Mesenchymal stem cell (in vitro differentiated cells and primary cell): Measurements from ENCODE around the gene RNU1-2.
A peak's percentile ranks its signal among the peaks of the same experiment; 100 is the strongest.
"Not testable (repeated sequence)": the region's sequence is repeated elsewhere in the genome, so short reads cannot be mapped to it uniquely, and the experiment has no call there.

Source experiments
- DNase-seq: peaks from one replicate; pipeline ENCODE4 v3.0.0-alpha.2; 2013
- H2AFZ ChIP-seq: one replicate; pipeline ENCODE4 v1.6.1; 2013; ENCODE audit warnings: low read depth, mild to moderate bottlenecking, control low read depth, inconsistent platforms, low read length, moderate library complexity
- H2AK5ac ChIP-seq: 2 replicates; pipeline ENCODE4 v1.6.1; 2013; ENCODE audit warnings: low read length, moderate library complexity, mild to moderate bottlenecking, inconsistent platforms; ENCODE audit not compliant: severe bottlenecking
- H2BK120ac ChIP-seq: one replicate; pipeline ENCODE4 v1.6.1; 2013; ENCODE audit warnings: low read depth, mild to moderate bottlenecking, inconsistent platforms, low read length, moderate library complexity
- H2BK12ac ChIP-seq, 2 experiments: one replicate each; pipeline ENCODE4 v1.6.1; 2013; ENCODE audit warnings: inconsistent platforms in 2 of 2, low read length in 2 of 2, mild to moderate bottlenecking in 2 of 2, moderate library complexity in 2 of 2, control low read depth in 1 of 2
- H2BK15ac ChIP-seq: one replicate; pipeline ENCODE4 v1.6.1; 2013; ENCODE audit warnings: mild to moderate bottlenecking, low read depth, inconsistent platforms; ENCODE audit not compliant: poor library complexity, severe bottlenecking
- H2BK5ac ChIP-seq: 2 replicates; pipeline ENCODE4 v1.6.1; 2013; ENCODE audit warnings: low read depth, mild to moderate bottlenecking, low read length, control low read depth, inconsistent platforms; ENCODE audit not compliant: poor library complexity, severe bottlenecking
- H3K14ac ChIP-seq, 2 experiments: one replicate each; pipeline ENCODE4 v1.6.1; 2013; ENCODE audit warnings: inconsistent platforms in 2 of 2, low read length in 2 of 2, control low read depth in 1 of 2, mild to moderate bottlenecking in 1 of 2, moderate library complexity in 1 of 2
- H3K18ac ChIP-seq, 2 experiments: one replicate each; pipeline ENCODE4 v1.6.1; 2013; ENCODE audit warnings: inconsistent platforms in 2 of 2, low read length in 2 of 2, control low read depth in 1 of 2, low read depth in 1 of 2, mild to moderate bottlenecking in 1 of 2
- H3K23ac ChIP-seq, 2 experiments: one replicate each; pipeline ENCODE4 v1.6.1; 2013; ENCODE audit warnings: inconsistent platforms in 2 of 2, low read length in 2 of 2, mild to moderate bottlenecking in 2 of 2, moderate library complexity in 2 of 2, control low read depth in 1 of 2
- H3K27ac ChIP-seq: 2 replicates; pipeline ENCODE4 v1.5.1; 2013; ENCODE audit warnings: mild to moderate bottlenecking, moderate library complexity, low read length, control low read depth, inconsistent platforms; ENCODE audit not compliant: poor library complexity, severe bottlenecking
- H3K27me3 ChIP-seq, 2 experiments: 2 replicates each; pipeline versions ENCODE4 v1.6.1 to v1.7.0; 2013; ENCODE audit warnings: low read length in 2 of 2, mild to moderate bottlenecking in 2 of 2, moderate library complexity in 2 of 2, control low read depth in 1 of 2, inconsistent platforms in 1 of 2; ENCODE audit not compliant: control insufficient read depth in 1 of 2, insufficient read depth in 1 of 2
- H3K36me3 ChIP-seq, 2 experiments: 2 replicates each; pipeline versions ENCODE4 v1.6.1 to v1.7.0; 2013; ENCODE audit warnings: low read length in 2 of 2, control low read depth in 1 of 2, inconsistent platforms in 1 of 2, low read depth in 1 of 2, mild to moderate bottlenecking in 1 of 2; ENCODE audit not compliant: insufficient read depth in 2 of 2, control insufficient read depth in 1 of 2
- H3K4ac ChIP-seq, 2 experiments: one replicate each; pipeline ENCODE4 v1.6.1; 2013; ENCODE audit warnings: inconsistent platforms in 2 of 2, low read length in 2 of 2, mild to moderate bottlenecking in 2 of 2, moderate library complexity in 2 of 2, control low read depth in 1 of 2, low read depth in 1 of 2
- H3K4me1 ChIP-seq: 2 replicates; pipeline ENCODE4 v1.6.1; 2013; ENCODE audit warnings: low read depth, low read length, control low read depth; ENCODE audit not compliant: control insufficient read depth, insufficient read depth
- H3K4me2 ChIP-seq: 2 replicates; pipeline ENCODE4 v1.6.1; 2013; ENCODE audit warnings: low read length, mild to moderate bottlenecking, inconsistent platforms; ENCODE audit not compliant: poor library complexity, severe bottlenecking
- H3K4me3 ChIP-seq, 2 experiments: 2 replicates each; pipeline versions ENCODE4 v1.5.1 to v1.7.0; 2013; ENCODE audit warnings: low read length in 2 of 2, mild to moderate bottlenecking in 2 of 2, control low read depth in 1 of 2, low read depth in 1 of 2; ENCODE audit not compliant: insufficient read depth in 1 of 2
- H3K79me1 ChIP-seq: replicated peaks from 2 replicates; pipeline ENCODE4 v1.6.1; 2013; ENCODE audit warnings: mild to moderate bottlenecking, control low read depth, low read length, inconsistent platforms; ENCODE audit not compliant: poor library complexity, severe bottlenecking
- H3K9ac ChIP-seq: 2 replicates; pipeline ENCODE4 v1.7.0; 2013; ENCODE audit warnings: mild to moderate bottlenecking, low read length, moderate library complexity
- H3K9me3 ChIP-seq: 2 replicates; pipeline ENCODE4 v1.7.0; 2013; ENCODE audit warnings: mild to moderate bottlenecking, low read length; ENCODE audit not compliant: control insufficient read depth
- H4K8ac ChIP-seq: one replicate; pipeline ENCODE4 v1.6.1; 2013; ENCODE audit warnings: inconsistent platforms, mild to moderate bottlenecking, low read length, moderate library complexity
- H4K91ac ChIP-seq: one replicate; pipeline ENCODE4 v1.6.1; 2013; ENCODE audit warnings: mild to moderate bottlenecking, low read length, inconsistent platforms
- WGBS: methylation state at CpG from one replicate; pipeline ENCODE4 v1.1.7; 2013; ENCODE audit warnings: mixed read lengths; 5-methylcytosine and 5-hydroxymethylcytosine counted together

The RNU1-2 gene

GRCh38 chr1:16899020-16899419 is 3.2 kb downstream of the RNU1-2 start:
- H2AFZ ChIP-seq, H3K14ac ChIP-seq, H3K23ac ChIP-seq, H2BK120ac ChIP-seq, H2BK15ac ChIP-seq, H3K36me3 ChIP-seq, H3K4me1 ChIP-seq, H3K27me3 ChIP-seq, DNase-seq, H2AK5ac ChIP-seq, H4K8ac ChIP-seq, H3K4me2 ChIP-seq, H2BK12ac ChIP-seq, H3K4me3 ChIP-seq, H3K9ac ChIP-seq, H3K18ac ChIP-seq, H2BK5ac ChIP-seq, H3K27ac ChIP-seq, H3K79me1 ChIP-seq, H3K9me3 ChIP-seq, H4K91ac ChIP-seq, H3K4ac ChIP-seq: not testable (repeated sequence)
- 90% methylated on average over 2 of the region's 2 CpGs for WGBS

GRCh38 chr1:16900751-16901150 is 5.0 kb downstream of the RNU1-2 start:
- no CpG with 5 or more reads among the region's 2 CpGs for WGBS
- H3K14ac ChIP-seq = no peak overlapping the region
- no peaks in the 10 kb centered on the region for H3K27me3 ChIP-seq
- H2AFZ ChIP-seq = no peak overlapping the region
- no peak overlapping the region for H3K23ac ChIP-seq
- H3K9ac ChIP-seq = no peak overlapping the region
- no peaks in the 10 kb centered on the region for H3K9me3 ChIP-seq
- H2AK5ac ChIP-seq = no peak overlapping the region
- H3K4me1 ChIP-seq = peaks cover 4% of the 10 kb centered on the region
- no peaks in the 10 kb centered on the region for H3K36me3 ChIP-seq
- no peak overlapping the region for H2BK120ac ChIP-seq
- H2BK12ac ChIP-seq = no peak overlapping the region
- no peak overlapping the region for H2BK5ac ChIP-seq
- H3K18ac ChIP-seq = no peak overlapping the region
- H3K27ac ChIP-seq = no peak overlapping the region
- H4K91ac ChIP-seq = no peak overlapping the region
- H3K4ac ChIP-seq = no peak overlapping the region
- H3K4me2 ChIP-seq = no peak overlapping the region
- H4K8ac ChIP-seq = no peak overlapping the region
- H3K4me3 ChIP-seq = no peak overlapping the region
- no peak overlapping the region for H2BK15ac ChIP-seq
- DNase-seq = no peak
- no peaks in the 10 kb centered on the region for H3K79me1 ChIP-seq

GRCh38 chr1:16901371-16901770 is 5.6 kb downstream of the RNU1-2 start:
- H3K4ac ChIP-seq, H4K8ac ChIP-seq, H3K27me3 ChIP-seq, H3K4me3 ChIP-seq, H3K9me3 ChIP-seq, H3K4me1 ChIP-seq, H3K23ac ChIP-seq, H4K91ac ChIP-seq, H3K18ac ChIP-seq, H2BK15ac ChIP-seq, H2BK120ac ChIP-seq, H3K27ac ChIP-seq, H2BK5ac ChIP-seq, H3K79me1 ChIP-seq, H2AFZ ChIP-seq, DNase-seq, H3K36me3 ChIP-seq, H3K4me2 ChIP-seq, H3K14ac ChIP-seq, H2AK5ac ChIP-seq, H2BK12ac ChIP-seq, H3K9ac ChIP-seq: not testable (repeated sequence)
- 97% methylated on average over 2 of the region's 2 CpGs for WGBS

DNA sequence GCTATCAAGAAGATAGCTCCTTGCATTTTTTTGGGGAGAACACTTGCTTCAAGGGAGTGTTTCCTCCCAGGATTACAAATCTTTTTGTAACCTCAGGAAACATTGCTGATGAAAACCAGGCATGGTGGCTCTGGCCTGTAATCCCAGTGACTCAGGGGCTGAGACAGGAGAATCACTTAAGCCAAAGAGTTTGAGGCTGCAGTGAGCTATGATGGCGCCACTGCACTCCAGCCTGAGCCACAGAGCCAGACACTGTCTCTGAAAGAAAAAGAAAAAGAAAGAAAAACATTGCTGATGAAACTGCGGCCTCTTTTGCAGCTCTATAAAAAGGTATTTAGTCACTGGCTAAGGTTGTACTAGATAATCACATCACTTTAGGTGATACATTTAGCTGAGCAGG is 7.3 kb downstream of the RNU1-2 start:
- Histone ChIP-seq H2AFZ (no peak overlapping the region), H3K36me3 (no peaks in the 10 kb centered on the region), H4K91ac (no peak overlapping the region), H3K9ac (peak overlapping the region; percentile 96), H3K27ac (no peak overlapping the region), H3K4ac (peak overlapping the region in 1 of 2 experiments; percentile 37), H2BK12ac (no peak overlapping the region), H2AK5ac (no peak overlapping the region), H3K4me2 (no peak overlapping the region), H3K27me3 (no peaks in the 10 kb centered on the region), H2BK5ac (no peak overlapping the region), H3K14ac (no peak overlapping the region), H3K79me1 (no peaks in the 10 kb centered on the region), H3K9me3 (no peaks in the 10 kb centered on the region), H4K8ac (no peak overlapping the region), H3K4me3 (peak overlapping the region in 1 of 2 experiments; percentile 84), H2BK15ac (no peak overlapping the region), H3K23ac (no peak overlapping the region), H2BK120ac (no peak overlapping the region), H3K4me1 (peaks cover 5% of the 10 kb centered on the region), H3K18ac (no peak overlapping the region)
- WGBS = 86% methylated on average over 2 of the region's 2 CpGs
- peak; percentile 92 for DNase-seq
